Ascending aorta (tissue), 2 donors: ENCODE measurements around the gene DNTT. TPM values are rescaled to one million over a fixed set of nuclear protein-coding genes. Genes with fewer than 3 reads are reported as not detected.

Source experiments
- DNase-seq, 2 donors: peaks; one replicate each; pipeline ENCODE4 v3.0.0-alpha.2; 2019; ENCODE audit warnings: low spot score in 2 of 2
- H3K27ac ChIP-seq, 2 donors: fragments of 200-600 bp; sonication (generic); one replicate each; pipeline ENCODE4 v1.5.1; 2016 to 2017; ENCODE audit warnings: mild to moderate bottlenecking in 1 of 2
- H3K27me3 ChIP-seq: fragments of 200-600 bp; sonication (generic); one replicate; pipeline ENCODE4 v1.5.1; 2017
- H3K36me3 ChIP-seq, 2 donors: fragments of 200-600 bp; sonication (generic); one replicate each; pipeline ENCODE4 v1.5.1; 2016
- H3K4me1 ChIP-seq, 2 donors: fragments of 200-600 bp; sonication (generic); one replicate each; pipeline ENCODE4 v1.5.1; 2016 to 2017; ENCODE audit warnings: mild to moderate bottlenecking in 1 of 2
- H3K4me3 ChIP-seq, 2 donors: fragments of 200-600 bp; sonication (generic); one replicate each; pipeline ENCODE4 v1.5.1; 2016 to 2017; ENCODE audit warnings: mild to moderate bottlenecking in 1 of 2
- H3K9me3 ChIP-seq, 2 donors: fragments of 200-600 bp; sonication (generic); one replicate each; pipeline ENCODE4 v1.5.1; 2016
- CTCF ChIP-seq, 3 experiments: fragments of 200-600 bp in 2 of 3; fragments of 450-650 bp in 1 of 3; sonication (generic) in 2 of 3; IDR thresholded peaks; one replicate each; pipeline ENCODE4 v1.5.1; 2016 to 2019; ENCODE audit warnings: antibody characterized with exemption in 3 of 3, mild to moderate bottlenecking in 1 of 3, moderate library complexity in 1 of 3
- intact Hi-C: fragments of 100-400 bp; cut with DNase I; formaldehyde crosslinking; loops from one replicate; pipeline ENCODE4 v1.15.1; 2023
- total RNA-seq: library from RNA; depleted of rRNA; stranded (reverse); fragments of >200 nt; gene quantifications from one replicate; pipeline ENCODE4 v1.1.0, GENCODE V29; 2016

DNTT gene
- total RNA-seq, 1 donor from 2014 or later, result not detected

DNA sequence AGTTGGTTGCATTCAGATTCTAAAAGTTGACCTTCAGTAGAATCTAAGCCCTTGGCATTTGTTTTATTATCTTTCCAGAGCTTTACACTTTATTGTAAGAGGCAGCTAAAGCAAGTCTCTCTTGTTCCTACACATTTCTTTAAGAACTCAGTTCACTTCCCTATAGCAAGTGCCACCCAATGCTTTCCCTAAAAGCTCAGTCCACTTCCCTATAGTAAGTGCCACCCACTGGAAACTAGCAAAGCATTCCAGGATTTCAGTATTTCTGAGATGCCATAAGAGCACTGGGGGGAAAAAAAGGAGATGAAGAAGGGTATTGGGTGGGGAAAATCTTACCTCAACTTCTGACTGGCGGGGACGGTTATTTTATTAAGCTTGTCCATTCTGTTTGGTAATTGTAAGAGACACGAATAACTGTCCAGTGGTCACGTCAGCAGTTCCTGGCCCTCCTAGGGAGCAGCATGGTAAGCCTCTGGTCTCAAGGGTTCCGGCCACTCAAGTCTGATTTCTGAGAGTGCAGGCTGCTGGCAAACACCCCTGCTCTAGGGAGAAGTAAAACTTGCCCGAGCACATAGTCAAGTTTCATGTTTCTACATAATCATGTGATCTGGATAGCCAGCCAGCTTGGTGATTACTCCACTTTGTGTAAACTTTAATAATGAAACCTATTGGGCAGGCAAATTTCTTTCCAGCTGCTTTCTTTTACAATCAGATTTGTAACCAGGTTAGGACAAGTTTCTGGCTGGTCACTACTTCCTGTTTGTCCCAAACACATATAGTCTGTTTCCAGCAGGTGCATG, 33.0 kb upstream of the DNTT start, which contains the start of gene BLNK:
Gene BLNK, minus strand, starts transcription at position 554 of the 800 bp plus-strand sequence. Its CDS starts 171 bp downstream, at position 383.
- DNase-seq, result peak; percentile 47 to 88
- H3K27me3 ChIP-seq, result no peaks in the 10 kb centered on the region
- TF ChIP-seq CTCF (IDR thresholded peaks at IDR 0.05), result no peak
- intact Hi-C loops, result no loop called here
- H3K9me3 ChIP-seq, result no peaks in the 10 kb centered on the region
- H3K4me3 ChIP-seq, result peak within 1 kb of the TSS; percentile 2 to 40
- peaks cover 4 to 25% of the 10 kb centered on the region in 2 donors for H3K4me1 ChIP-seq
- no peaks in the 10 kb centered on the region for H3K36me3 ChIP-seq
- peak within 1 kb of the TSS; percentile 60 to 79 for H3K27ac ChIP-seq

DNA sequence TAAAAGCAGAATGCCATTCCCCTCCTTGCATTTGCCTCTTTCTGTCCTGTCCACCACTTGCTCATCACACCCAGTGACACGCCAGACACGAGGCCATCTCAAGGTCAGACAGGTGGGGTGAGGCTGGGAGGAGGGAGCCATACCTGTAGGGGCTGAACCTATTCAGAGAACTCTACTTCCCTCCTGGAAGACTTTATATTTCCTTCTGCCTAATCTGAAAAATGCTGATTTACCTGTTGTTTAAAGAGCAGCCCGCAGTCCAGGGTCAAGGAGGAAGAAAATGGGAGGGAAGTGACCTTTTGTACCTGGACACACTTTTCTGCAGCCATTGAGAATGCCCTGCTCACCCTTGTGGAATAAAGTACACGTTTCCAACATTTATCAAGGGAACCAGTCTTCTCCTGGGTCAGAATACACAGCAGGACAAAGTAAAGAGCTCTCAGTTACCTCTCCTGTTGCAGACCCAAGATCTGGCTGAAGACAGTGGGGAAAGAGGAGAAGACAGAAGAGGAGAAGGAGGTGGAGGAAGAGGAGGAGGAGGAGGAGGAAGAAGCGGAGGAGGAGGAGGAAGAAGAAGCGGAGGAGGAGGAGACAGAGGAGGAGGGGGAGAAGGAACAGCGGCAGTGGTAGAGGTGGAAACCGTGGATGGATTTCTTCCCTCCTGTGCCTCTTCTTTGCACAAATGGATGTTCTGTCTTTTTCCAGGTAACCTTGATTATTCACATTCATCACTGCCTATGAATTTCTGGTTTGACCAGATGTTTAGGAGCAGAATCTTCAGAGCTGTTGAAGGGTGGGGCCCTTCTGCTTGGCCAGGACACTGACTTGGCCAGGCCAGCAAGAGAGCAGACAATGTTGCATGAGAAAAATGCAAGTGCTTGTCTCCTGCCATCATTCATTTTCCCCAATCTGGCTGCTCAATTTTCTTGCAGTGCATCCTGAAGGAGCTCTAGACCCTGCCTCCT, 31.6 kb upstream of the DNTT start:
- peak overlapping the region; percentile 60 to 79 for H3K27ac ChIP-seq
- no peaks in the 10 kb centered on the region for H3K27me3 ChIP-seq
- DNase-seq, result no peak
- intact Hi-C loops, result no loop called here
- no peaks in the 10 kb centered on the region for H3K36me3 ChIP-seq
- TF ChIP-seq CTCF (IDR thresholded peaks at IDR 0.05), result no peak
- H3K4me3 ChIP-seq, result no peak overlapping the region
- H3K4me1 ChIP-seq, result peaks cover 4 to 25% of the 10 kb centered on the region in 2 donors
- H3K9me3 ChIP-seq, result no peaks in the 10 kb centered on the region

DNA sequence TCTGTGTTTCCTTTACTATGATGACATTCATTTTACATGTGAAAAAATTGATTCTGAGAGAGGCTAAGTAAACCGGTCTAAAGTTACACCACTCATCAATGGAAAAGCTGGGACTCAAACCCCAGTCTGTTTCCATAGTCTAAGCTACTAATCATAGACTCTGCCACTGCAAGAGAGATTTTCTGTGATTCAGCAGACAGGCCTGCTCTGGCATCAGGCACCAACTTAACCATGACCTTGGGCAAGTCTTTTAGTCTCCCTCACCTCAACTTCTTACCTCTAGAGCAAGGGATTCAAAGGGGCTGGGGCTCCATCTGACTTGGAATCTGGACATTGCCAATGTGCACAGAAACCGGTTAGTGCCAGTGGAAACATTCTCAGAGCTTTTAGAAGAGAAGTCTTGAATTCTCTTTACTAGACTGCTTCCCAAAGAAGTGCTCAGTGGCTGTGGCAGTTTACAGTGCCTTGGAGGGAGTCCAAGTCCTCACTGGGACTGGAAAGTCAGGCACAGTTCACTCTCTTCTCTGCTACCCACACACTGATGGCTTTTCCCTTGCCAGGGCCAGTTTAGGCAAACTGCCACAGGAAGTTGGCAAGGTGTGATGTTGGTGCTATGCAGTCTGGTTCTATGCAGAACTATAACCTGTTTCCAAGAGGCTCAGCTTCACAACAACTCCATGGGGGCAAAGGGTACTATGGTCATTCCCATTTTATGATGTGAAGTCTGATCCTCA, 28.4 kb upstream of the DNTT start:
- DNase-seq, result peak in 1 of 2 donors; percentile 78
- intact Hi-C loops, result no loop called here
- Histone ChIP-seq H3K9me3 (no peaks in the 10 kb centered on the region), H3K27ac (peak overlapping the region; percentile 47 to 65), H3K4me1 (peaks cover 4 to 15% of the 10 kb centered on the region in 2 donors), H3K4me3 (no peak overlapping the region), H3K36me3 (no peaks in the 10 kb centered on the region), H3K27me3 (no peaks in the 10 kb centered on the region)
- no peak for TF ChIP-seq CTCF (IDR thresholded peaks at IDR 0.05)

- H3K4me1 ChIP-seq, result peaks cover 4 to 10% of the 10 kb centered on the region in 2 donors
- no peak overlapping the region for H3K4me3 ChIP-seq
- DNase-seq, result no peak
- intact Hi-C loops, result no loop called here
- no peaks in the 10 kb centered on the region for H3K9me3 ChIP-seq
- H3K27me3 ChIP-seq, result no peaks in the 10 kb centered on the region
- no peaks in the 10 kb centered on the region for H3K36me3 ChIP-seq
- H3K27ac ChIP-seq, result peak overlapping the region; percentile 47 to 65
- TF ChIP-seq CTCF (IDR thresholded peaks at IDR 0.05), result no peak
Measured at GRCh38 chr10:96276426-96276825, 27.8 kb upstream of the DNTT start.

DNA sequence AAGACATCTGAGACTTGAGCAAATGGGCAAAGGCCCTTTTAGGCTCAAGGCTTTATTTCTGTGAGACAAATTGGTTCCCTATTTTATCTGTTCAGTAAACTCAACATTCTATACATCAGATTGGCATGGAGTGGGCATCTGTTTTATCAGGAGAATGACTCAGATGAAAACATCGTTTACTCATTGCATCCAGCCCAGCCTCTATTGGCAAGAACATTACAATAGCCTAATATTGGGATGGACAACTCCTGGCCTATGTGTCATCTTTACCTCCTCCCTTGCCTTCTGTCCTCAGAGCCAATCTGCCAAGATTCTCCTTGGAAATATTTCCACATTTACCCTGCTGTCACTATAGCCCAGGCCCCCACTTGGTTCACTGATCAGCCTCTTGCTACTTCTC, 27.4 kb upstream of the DNTT start:
- H3K4me3 ChIP-seq, result no peak overlapping the region
- DNase-seq, result no peak
- intact Hi-C loops, result no loop called here
- no peaks in the 10 kb centered on the region for H3K27me3 ChIP-seq
- peak overlapping the region; percentile 47 to 65 for H3K27ac ChIP-seq
- H3K4me1 ChIP-seq, result peaks cover 2 to 8% of the 10 kb centered on the region in 2 donors
- H3K36me3 ChIP-seq, result no peaks in the 10 kb centered on the region
- no peaks in the 10 kb centered on the region for H3K9me3 ChIP-seq
- TF ChIP-seq CTCF (IDR thresholded peaks at IDR 0.05), result no peak
